SK-N-SH treated with all-trans-retinoic acid at 6 μM for 48 hours (cell line): ENCODE data around the gene DAAM2.

ENCODE experiments used
- ATAC-seq: fragments of 200-7000 bp; cut with Tn5 transposase; 3 replicates; pipeline ENCODE4 v1.9.1; 2020; ENCODE audit warnings: mild to moderate bottlenecking, moderate library complexity
- ARNTL ChIP-seq: fragments of 450-650 bp; formaldehyde crosslinking; IDR thresholded peaks from 2 replicates; pipeline ENCODE4 v1.5.0; 2020; ENCODE audit warnings: low read depth, mild to moderate bottlenecking, moderate library complexity, borderline replicate concordance
- BACH2 ChIP-seq: fragments of 250-450 bp; sonication (Bioruptor Pico); IDR thresholded peaks from 2 replicates; pipeline ENCODE4 v1.9.0; 2021; ENCODE audit warnings: mild to moderate bottlenecking, borderline replicate concordance
- CSDC2 ChIP-seq: fragments of 250-450 bp; sonication (Bioruptor Pico); IDR thresholded peaks from 2 replicates; pipeline ENCODE4 v1.5.0; 2020; ENCODE audit warnings: mild to moderate bottlenecking, moderate library complexity
- ESRRG ChIP-seq: fragments of 250-450 bp; sonication (Bioruptor Pico); IDR thresholded peaks from 2 replicates; pipeline ENCODE4 v1.6.1; 2021; ENCODE audit warnings: mild to moderate bottlenecking
- GLIS3 ChIP-seq: fragments of 250-450 bp; sonication (Bioruptor Pico); IDR thresholded peaks from 2 replicates; pipeline ENCODE4 v1.5.0; 2020; ENCODE audit warnings: mild to moderate bottlenecking, moderate library complexity
- ISL1 ChIP-seq: fragments of 250-450 bp; sonication (Bioruptor Pico); IDR thresholded peaks from 2 replicates; pipeline ENCODE4 v2.1.2; 2022; ENCODE audit warnings: mild to moderate bottlenecking, moderate library complexity
- OSR1 ChIP-seq: fragments of 250-450 bp; sonication (Bioruptor Pico); IDR thresholded peaks from 2 replicates; pipeline ENCODE4 v1.8.0; 2022; ENCODE audit warnings: moderate library complexity, mild to moderate bottlenecking, inconsistent platforms
- RARB ChIP-seq: fragments of 250-450 bp; sonication (Bioruptor Pico); IDR thresholded peaks from 2 replicates; pipeline ENCODE4 v1.8.0; 2021; ENCODE audit warnings: mild to moderate bottlenecking, moderate library complexity
- SNAI2 ChIP-seq: fragments of 250-450 bp; sonication (Bioruptor Pico); IDR thresholded peaks from 2 replicates; pipeline ENCODE4 v1.5.0; 2020; ENCODE audit warnings: mild to moderate bottlenecking, moderate library complexity
- TCF4 ChIP-seq: fragments of 250-450 bp; sonication (Bioruptor Pico); IDR thresholded peaks from 2 replicates; pipeline ENCODE4 v1.8.0; 2021; ENCODE audit warnings: mild to moderate bottlenecking, moderate library complexity, borderline replicate concordance
- TOX ChIP-seq: fragments of 250-450 bp; sonication (Bioruptor Pico); IDR thresholded peaks from 2 replicates; pipeline ENCODE4 v1.8.0; 2021; ENCODE audit warnings: mild to moderate bottlenecking, moderate library complexity, borderline replicate concordance
- ZC3H10 ChIP-seq: fragments of 250-450 bp; sonication (Bioruptor Pico); IDR thresholded peaks from 2 replicates; pipeline ENCODE4 v1.5.1; 2021; ENCODE audit warnings: mild to moderate bottlenecking, moderate library complexity
- ZFP3 ChIP-seq: fragments of 250-450 bp; sonication (Bioruptor Pico); IDR thresholded peaks from 2 replicates; pipeline ENCODE4 v1.5.0; 2020; ENCODE audit warnings: mild to moderate bottlenecking, moderate library complexity
- ZFP30 ChIP-seq: fragments of 450-650 bp; formaldehyde crosslinking; IDR thresholded peaks from 2 replicates; pipeline ENCODE4 v1.5.0; 2022; ENCODE audit warnings: mild to moderate bottlenecking, moderate library complexity
- ZNF565 ChIP-seq: fragments of 450-650 bp; formaldehyde crosslinking; conservative IDR thresholded peaks from 2 replicates; pipeline ENCODE4 v1.5.0; 2020; ENCODE audit warnings: low read depth, mild to moderate bottlenecking, moderate library complexity
- ZNF70 ChIP-seq: fragments of 450-650 bp; formaldehyde crosslinking; IDR thresholded peaks from 2 replicates; pipeline ENCODE4 v1.5.0; 2020; ENCODE audit warnings: mild to moderate bottlenecking, moderate library complexity
- TF ChIP-seq, protein P1 (sequence below): fragments of 250-450 bp; sonication (Bioruptor Pico); IDR thresholded peaks from 2 replicates; pipeline ENCODE4 v1.5.0; 2020; ENCODE audit warnings: mild to moderate bottlenecking, moderate library complexity
- TF ChIP-seq, protein P2 (sequence below): fragments of 250-450 bp; sonication (Bioruptor Pico); IDR thresholded peaks from 2 replicates; pipeline ENCODE4 v1.5.1; 2021; ENCODE audit warnings: mild to moderate bottlenecking, moderate library complexity
- TF ChIP-seq, protein P3 (sequence below): fragments of 250-450 bp; sonication (Bioruptor Pico); IDR thresholded peaks from 2 replicates; pipeline ENCODE4 v1.8.0; 2021; ENCODE audit warnings: low read depth, mild to moderate bottlenecking, moderate library complexity, borderline replicate concordance
- TF ChIP-seq, protein P4 (sequence below): fragments of 250-450 bp; sonication (Bioruptor Pico); IDR thresholded peaks from 2 replicates; pipeline ENCODE4 v1.8.0; 2020; ENCODE audit warnings: mild to moderate bottlenecking, moderate library complexity, borderline replicate concordance
- TF ChIP-seq, protein P5 (sequence below): fragments of 250-450 bp; sonication (Bioruptor Pico); IDR thresholded peaks from 2 replicates; pipeline ENCODE4 v1.5.1; 2020; ENCODE audit warnings: low read depth, mild to moderate bottlenecking, moderate library complexity

The DAAM2 gene

DNA sequence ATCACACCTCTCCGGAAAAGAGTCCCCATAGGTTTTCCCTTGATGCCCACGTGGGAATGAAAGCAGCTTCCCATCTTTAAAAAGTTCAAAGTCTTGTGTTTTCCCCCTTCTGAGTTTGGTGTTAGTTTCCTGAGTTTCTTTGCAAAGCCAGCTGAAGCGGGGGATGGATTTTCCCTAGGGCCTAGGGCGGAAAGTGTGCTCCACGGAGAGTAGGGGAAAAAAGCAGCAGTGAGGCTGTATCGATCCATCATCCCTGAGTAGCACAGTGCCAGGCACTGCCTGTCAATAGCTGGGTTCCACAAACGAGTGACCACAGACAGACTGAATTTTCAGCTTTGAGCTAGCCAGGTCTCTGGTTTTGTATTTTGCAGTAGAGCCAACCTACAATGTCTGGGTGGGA, 1.3 kb downstream of the DAAM2 start:
- no peak for ATAC-seq
- no peak for TF ChIP-seq OSR1
- no peak for TF ChIP-seq ZNF70
- TF ChIP-seq ISL1 (CRISPR knock-in tag): no peak
- no peak for TF ChIP-seq RARB

DNA sequence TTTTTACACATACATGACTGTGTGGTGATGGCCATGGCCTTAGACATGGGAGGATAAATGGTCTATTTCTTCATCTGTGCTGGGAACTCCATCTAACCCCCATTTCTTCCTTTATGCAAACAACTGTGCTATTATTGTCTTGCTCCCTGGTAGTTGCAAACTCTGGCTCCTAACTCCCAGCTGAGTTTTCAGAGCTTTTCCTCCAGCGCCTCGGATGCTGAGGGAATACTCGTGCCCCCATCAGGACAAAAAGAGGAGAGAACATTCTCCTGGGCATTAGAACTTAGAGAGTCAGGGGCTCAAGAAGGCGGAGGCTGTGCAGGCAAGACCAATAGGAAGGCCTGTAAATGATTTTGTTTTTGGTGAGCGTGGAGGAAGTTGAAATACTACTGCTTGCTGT, 2.1 kb downstream of the DAAM2 start:
- no peak for ATAC-seq
- TF ChIP-seq OSR1: no peak
- TF ChIP-seq ZFP3 (CRISPR knock-in tag): no peak
- no peak for TF ChIP-seq ZNF565 (CRISPR knock-in tag)
- TF ChIP-seq TCF4 (CRISPR knock-in tag): no peak
- TF ChIP-seq ZFP30 (CRISPR knock-in tag): no peak
- TF ChIP-seq, protein P1, sequence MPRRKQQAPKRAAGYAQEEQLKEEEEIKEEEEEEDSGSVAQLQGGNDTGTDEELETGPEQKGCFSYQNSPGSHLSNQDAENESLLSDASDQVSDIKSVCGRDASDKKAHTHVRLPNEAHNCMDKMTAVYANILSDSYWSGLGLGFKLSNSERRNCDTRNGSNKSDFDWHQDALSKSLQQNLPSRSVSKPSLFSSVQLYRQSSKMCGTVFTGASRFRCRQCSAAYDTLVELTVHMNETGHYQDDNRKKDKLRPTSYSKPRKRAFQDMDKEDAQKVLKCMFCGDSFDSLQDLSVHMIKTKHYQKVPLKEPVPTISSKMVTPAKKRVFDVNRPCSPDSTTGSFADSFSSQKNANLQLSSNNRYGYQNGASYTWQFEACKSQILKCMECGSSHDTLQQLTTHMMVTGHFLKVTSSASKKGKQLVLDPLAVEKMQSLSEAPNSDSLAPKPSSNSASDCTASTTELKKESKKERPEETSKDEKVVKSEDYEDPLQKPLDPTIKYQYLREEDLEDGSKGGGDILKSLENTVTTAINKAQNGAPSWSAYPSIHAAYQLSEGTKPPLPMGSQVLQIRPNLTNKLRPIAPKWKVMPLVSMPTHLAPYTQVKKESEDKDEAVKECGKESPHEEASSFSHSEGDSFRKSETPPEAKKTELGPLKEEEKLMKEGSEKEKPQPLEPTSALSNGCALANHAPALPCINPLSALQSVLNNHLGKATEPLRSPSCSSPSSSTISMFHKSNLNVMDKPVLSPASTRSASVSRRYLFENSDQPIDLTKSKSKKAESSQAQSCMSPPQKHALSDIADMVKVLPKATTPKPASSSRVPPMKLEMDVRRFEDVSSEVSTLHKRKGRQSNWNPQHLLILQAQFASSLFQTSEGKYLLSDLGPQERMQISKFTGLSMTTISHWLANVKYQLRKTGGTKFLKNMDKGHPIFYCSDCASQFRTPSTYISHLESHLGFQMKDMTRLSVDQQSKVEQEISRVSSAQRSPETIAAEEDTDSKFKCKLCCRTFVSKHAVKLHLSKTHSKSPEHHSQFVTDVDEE (CRISPR knock-in tag): no peak
- no peak for TF ChIP-seq CSDC2 (CRISPR knock-in tag)
- no peak for TF ChIP-seq TOX (CRISPR knock-in tag)
- TF ChIP-seq, protein P2, sequence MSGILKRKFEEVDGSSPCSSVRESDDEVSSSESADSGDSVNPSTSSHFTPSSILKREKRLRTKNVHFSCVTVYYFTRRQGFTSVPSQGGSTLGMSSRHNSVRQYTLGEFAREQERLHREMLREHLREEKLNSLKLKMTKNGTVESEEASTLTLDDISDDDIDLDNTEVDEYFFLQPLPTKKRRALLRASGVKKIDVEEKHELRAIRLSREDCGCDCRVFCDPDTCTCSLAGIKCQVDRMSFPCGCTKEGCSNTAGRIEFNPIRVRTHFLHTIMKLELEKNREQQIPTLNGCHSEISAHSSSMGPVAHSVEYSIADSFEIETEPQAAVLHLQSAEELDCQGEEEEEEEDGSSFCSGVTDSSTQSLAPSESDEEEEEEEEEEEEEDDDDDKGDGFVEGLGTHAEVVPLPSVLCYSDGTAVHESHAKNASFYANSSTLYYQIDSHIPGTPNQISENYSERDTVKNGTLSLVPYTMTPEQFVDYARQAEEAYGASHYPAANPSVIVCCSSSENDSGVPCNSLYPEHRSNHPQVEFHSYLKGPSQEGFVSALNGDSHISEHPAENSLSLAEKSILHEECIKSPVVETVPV: no peak

DNA sequence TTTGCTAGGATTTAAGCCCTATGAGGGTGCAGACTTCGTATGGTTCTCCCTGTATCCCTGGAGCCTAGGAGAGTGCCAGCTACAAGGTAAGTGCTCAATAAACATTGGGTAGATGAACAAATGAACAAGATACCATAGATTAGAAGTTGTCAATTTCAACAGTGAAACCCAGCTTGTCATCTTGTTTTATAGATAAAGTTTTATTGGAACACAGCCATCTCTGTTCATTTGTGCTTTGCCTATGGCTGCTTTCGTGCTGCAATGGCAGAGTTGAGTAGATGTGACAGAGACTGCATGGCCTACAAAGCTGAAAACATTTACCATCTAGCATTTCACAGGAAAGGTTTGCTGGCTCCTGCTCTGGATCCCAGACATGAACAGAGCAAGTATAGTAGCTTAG, 5.6 kb downstream of the DAAM2 start:
- ATAC-seq: no peak
- TF ChIP-seq, protein P3, sequence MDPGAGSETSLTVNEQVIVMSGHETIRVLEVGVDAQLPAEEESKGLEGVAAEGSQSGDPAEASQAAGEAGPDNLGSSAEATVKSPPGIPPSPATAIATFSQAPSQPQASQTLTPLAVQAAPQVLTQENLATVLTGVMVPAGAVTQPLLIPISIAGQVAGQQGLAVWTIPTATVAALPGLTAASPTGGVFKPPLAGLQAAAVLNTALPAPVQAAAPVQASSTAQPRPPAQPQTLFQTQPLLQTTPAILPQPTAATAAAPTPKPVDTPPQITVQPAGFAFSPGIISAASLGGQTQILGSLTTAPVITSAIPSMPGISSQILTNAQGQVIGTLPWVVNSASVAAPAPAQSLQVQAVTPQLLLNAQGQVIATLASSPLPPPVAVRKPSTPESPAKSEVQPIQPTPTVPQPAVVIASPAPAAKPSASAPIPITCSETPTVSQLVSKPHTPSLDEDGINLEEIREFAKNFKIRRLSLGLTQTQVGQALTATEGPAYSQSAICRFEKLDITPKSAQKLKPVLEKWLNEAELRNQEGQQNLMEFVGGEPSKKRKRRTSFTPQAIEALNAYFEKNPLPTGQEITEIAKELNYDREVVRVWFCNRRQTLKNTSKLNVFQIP (CRISPR knock-in tag): no peak
- TF ChIP-seq ESRRG (CRISPR knock-in tag): no peak
- no peak for TF ChIP-seq ARNTL (CRISPR knock-in tag)
- no peak for TF ChIP-seq ZNF70
- TF ChIP-seq, protein P2: no peak
- no peak for TF ChIP-seq RARB
- TF ChIP-seq, protein P1 (CRISPR knock-in tag): no peak
- TF ChIP-seq, protein P4, sequence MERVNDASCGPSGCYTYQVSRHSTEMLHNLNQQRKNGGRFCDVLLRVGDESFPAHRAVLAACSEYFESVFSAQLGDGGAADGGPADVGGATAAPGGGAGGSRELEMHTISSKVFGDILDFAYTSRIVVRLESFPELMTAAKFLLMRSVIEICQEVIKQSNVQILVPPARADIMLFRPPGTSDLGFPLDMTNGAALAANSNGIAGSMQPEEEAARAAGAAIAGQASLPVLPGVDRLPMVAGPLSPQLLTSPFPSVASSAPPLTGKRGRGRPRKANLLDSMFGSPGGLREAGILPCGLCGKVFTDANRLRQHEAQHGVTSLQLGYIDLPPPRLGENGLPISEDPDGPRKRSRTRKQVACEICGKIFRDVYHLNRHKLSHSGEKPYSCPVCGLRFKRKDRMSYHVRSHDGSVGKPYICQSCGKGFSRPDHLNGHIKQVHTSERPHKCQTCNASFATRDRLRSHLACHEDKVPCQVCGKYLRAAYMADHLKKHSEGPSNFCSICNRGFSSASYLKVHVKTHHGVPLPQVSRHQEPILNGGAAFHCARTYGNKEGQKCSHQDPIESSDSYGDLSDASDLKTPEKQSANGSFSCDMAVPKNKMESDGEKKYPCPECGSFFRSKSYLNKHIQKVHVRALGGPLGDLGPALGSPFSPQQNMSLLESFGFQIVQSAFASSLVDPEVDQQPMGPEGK (CRISPR knock-in tag): no peak
- TF ChIP-seq ZNF565 (CRISPR knock-in tag): no peak
- no peak for TF ChIP-seq GLIS3 (CRISPR knock-in tag)
- TF ChIP-seq, protein P5, sequence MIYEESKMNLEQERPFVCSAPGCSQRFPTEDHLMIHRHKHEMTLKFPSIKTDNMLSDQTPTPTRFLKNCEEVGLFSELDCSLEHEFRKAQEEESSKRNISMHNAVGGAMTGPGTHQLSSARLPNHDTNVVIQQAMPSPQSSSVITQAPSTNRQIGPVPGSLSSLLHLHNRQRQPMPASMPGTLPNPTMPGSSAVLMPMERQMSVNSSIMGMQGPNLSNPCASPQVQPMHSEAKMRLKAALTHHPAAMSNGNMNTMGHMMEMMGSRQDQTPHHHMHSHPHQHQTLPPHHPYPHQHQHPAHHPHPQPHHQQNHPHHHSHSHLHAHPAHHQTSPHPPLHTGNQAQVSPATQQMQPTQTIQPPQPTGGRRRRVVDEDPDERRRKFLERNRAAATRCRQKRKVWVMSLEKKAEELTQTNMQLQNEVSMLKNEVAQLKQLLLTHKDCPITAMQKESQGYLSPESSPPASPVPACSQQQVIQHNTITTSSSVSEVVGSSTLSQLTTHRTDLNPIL: no peak
- TF ChIP-seq BACH2 (CRISPR knock-in tag): no peak
- no peak for TF ChIP-seq ZC3H10 (CRISPR knock-in tag)
- no peak for TF ChIP-seq ZFP3 (CRISPR knock-in tag)
- TF ChIP-seq SNAI2 (CRISPR knock-in tag): no peak
- TF ChIP-seq ISL1 (CRISPR knock-in tag): no peak
- no peak for TF ChIP-seq ZFP30 (CRISPR knock-in tag)
